Umbilical cord (tissue), 2 donors: ENCODE measurements around the gene FYN. TPM values are rescaled to one million over a fixed set of nuclear protein-coding genes. Genes with fewer than 3 reads are reported as not detected.
"Not testable (repeated sequence)": the region's sequence is repeated elsewhere in the genome, so short reads cannot be mapped to it uniquely, and the experiment has no call there.

Experiments
- DNase-seq: peaks from one replicate; pipeline ENCODE4 v3.0.0-alpha.2; 2015; ENCODE audit warnings: low spot score
- total RNA-seq: library from RNA; depleted of rRNA; stranded (reverse); fragments of >200 nt; gene quantifications from one replicate; pipeline ENCODE4 v1.2.3, GENCODE V29; 2014; ENCODE audit warnings: low replicate concordance; ENCODE audit not compliant: insufficient read depth

The FYN gene
- total RNA-seq = 163 TPM

- peak; percentile 98 for DNase-seq
Observed at GRCh38 chr6:111873178-111874024, at the start of gene FYN. Gene FYN, minus strand, starts transcription at chr6:111873452. Its CDS starts 153,401 bp downstream, at chr6:111720051.

GRCh38 chr6:111922454-111923297 lies 49.4 kb upstream of the FYN start:
- no peak for DNase-seq

GRCh38 chr6:111921103-111921502 lies 47.9 kb upstream of the FYN start:
- no peak for DNase-seq

- DNase-seq = no peak
Observed at GRCh38 chr6:111920578-111920977, 47.3 kb upstream of the FYN start.

GRCh38 chr6:111918825-111919224 lies 45.6 kb upstream of the FYN start:
- no peak for DNase-seq

GRCh38 chr6:111916747-111917146 lies 43.5 kb upstream of the FYN start:
- no peak for DNase-seq

- DNase-seq = no peak
Observed at GRCh38 chr6:111914617-111915016, 41.4 kb upstream of the FYN start.

- no peak for DNase-seq
Observed at GRCh38 chr6:111912904-111913303, 39.7 kb upstream of the FYN start.

- DNase-seq = no peak
Observed at GRCh38 chr6:111911428-111911827, 38.2 kb upstream of the FYN start.

- DNase-seq = no peak
Observed at GRCh38 chr6:111909238-111909637, 36.0 kb upstream of the FYN start.

GRCh38 chr6:111908365-111908764 lies 35.1 kb upstream of the FYN start:
- DNase-seq = not testable (repeated sequence)

GRCh38 chr6:111900735-111901134 lies 27.5 kb upstream of the FYN start:
- no peak for DNase-seq

GRCh38 chr6:111899531-111899930 lies 26.3 kb upstream of the FYN start:
- DNase-seq = peak; percentile 39

- no peak for DNase-seq
Observed at GRCh38 chr6:111898452-111898851, 25.2 kb upstream of the FYN start.

GRCh38 chr6:111894951-111895350 lies 21.7 kb upstream of the FYN start:
- DNase-seq = no peak

- DNase-seq = no peak
Observed at GRCh38 chr6:111894272-111894671, 21.0 kb upstream of the FYN start.

- no peak for DNase-seq
Observed at GRCh38 chr6:111892431-111892830, 19.2 kb upstream of the FYN start.

GRCh38 chr6:111890988-111891387 lies 17.7 kb upstream of the FYN start:
- DNase-seq = no peak

GRCh38 chr6:111888928-111889695 lies 15.9 kb upstream of the FYN start:
- DNase-seq = peak; percentile 69

- not testable (repeated sequence) for DNase-seq
Observed at GRCh38 chr6:111886793-111887192, 13.5 kb upstream of the FYN start.

GRCh38 chr6:111885373-111886027 lies 12.2 kb upstream of the FYN start:
- DNase-seq = no peak
